K562 (cell line): ENCODE results near the gene GABRB2. TPM values are rescaled to one million over a fixed set of nuclear protein-coding genes. Genes with fewer than 3 reads are reported as not detected.

Experiments
- ATAC-seq: fragments of 200-7000 bp; cut with Tn5 transposase; 3 replicates; pipeline ENCODE4 v1.9.1; 2020; ENCODE audit warnings: moderate library complexity
- BruUV-seq: library from RNA; stranded (reverse); fragments of 400-500 nt; replicated peaks from 2 replicates; lab custom pipeline; 2021; lab: Mats Ljungman, UMichigan
- CTCF ChIA-PET: fragments of 300-600 bp; formaldehyde crosslinking; extraction: SDS; loops from one replicate; lab custom pipeline; 2021; ENCODE audit warnings: low intra/inter-chr PET ratio; lab: Yijun Ruan, JAX
- POLR2A ChIA-PET: fragments of 300-600, 350-650 bp; sonication (Branson Sonifier 250); formaldehyde crosslinking; extraction: SDS; loops from one replicate; lab custom pipeline; 2021; ENCODE audit warnings: antibody characterized with exemption, inconsistent platforms; lab: Yijun Ruan, JAX
- DNase-seq, 4 experiments: peaks; one replicate each; pipeline versions ENCODE4 v3.0.0 to v3.0.0-alpha.2; 2011 to 2018; ENCODE audit warnings: low spot score in 3 of 4, mixed read lengths in 3 of 4; ENCODE audit errors: extremely low read depth in 1 of 4
- FAIRE-seq: peaks from 2 replicates; lab custom pipeline; 2011; peaks lifted over from hg19 to GRCh38; lab: Jason Lieb, UNC
- H2AFZ ChIP-seq: 2 replicates; pipeline ENCODE4 v1.6.0; 2011; ENCODE audit warnings: low read depth, low read length, control low read depth, inconsistent platforms
- H3K27ac ChIP-seq: fragments of 200-600 bp; 3 replicates; pipeline ENCODE4 v1.8.0; 2011; ENCODE audit warnings: low read depth, mild to moderate bottlenecking, control low read depth, inconsistent platforms, low read length, moderate library complexity, mixed read lengths; ENCODE audit errors: extremely low read depth
- H3K27me3 ChIP-seq, 2 experiments: fragments of 300-600 bp in 1 of 2; 2 replicates in 1 of 2; 3 replicates in 1 of 2; pipeline versions ENCODE4 v1.6.0 to v1.8.0; 2011; ENCODE audit warnings: inconsistent platforms in 2 of 2, low read length in 2 of 2, mild to moderate bottlenecking in 1 of 2, mixed read lengths in 1 of 2, moderate library complexity in 1 of 2; ENCODE audit not compliant: control insufficient read depth in 2 of 2, insufficient read depth in 2 of 2
- H3K36me3 ChIP-seq: fragments of 300-600 bp; 3 replicates; pipeline ENCODE4 v1.8.0; 2011; ENCODE audit warnings: mild to moderate bottlenecking, low read length, inconsistent platforms; ENCODE audit not compliant: control insufficient read depth, insufficient read depth
- H3K4me1 ChIP-seq, 2 experiments: fragments of 200-600 bp in 1 of 2; replicated peaks in 1 of 2; 2 replicates in 1 of 2; 3 replicates in 1 of 2; pipeline versions ENCODE4 v1.5.1 to v1.8.0; 2011; ENCODE audit warnings: inconsistent platforms in 2 of 2, low read length in 2 of 2, mild to moderate bottlenecking in 1 of 2, mixed read lengths in 1 of 2, moderate library complexity in 1 of 2; ENCODE audit not compliant: control insufficient read depth in 2 of 2, insufficient read depth in 2 of 2
- H3K4me2 ChIP-seq: 2 replicates; pipeline ENCODE4 v1.6.1; 2011; ENCODE audit warnings: low read length, control low read depth, inconsistent platforms, mixed read lengths; ENCODE audit not compliant: insufficient read depth
- H3K4me3 ChIP-seq: fragments of 200-600 bp; sonication (generic), shearing (Covaris generic); 2 replicates; pipeline ENCODE4 v1.5.1; 2016; ENCODE audit warnings: control low read depth, inconsistent platforms
- H3K79me2 ChIP-seq: fragments of 200-600 bp; 3 replicates; pipeline ENCODE4 v1.8.0; 2011; ENCODE audit warnings: low read length, inconsistent platforms; ENCODE audit not compliant: control insufficient read depth, insufficient read depth
- H3K9ac ChIP-seq, 2 experiments: 2 replicates each; pipeline versions ENCODE4 v1.6.0 to v1.6.1; 2011; ENCODE audit warnings: low read depth in 2 of 2, low read length in 2 of 2, control low read depth in 1 of 2, inconsistent platforms in 1 of 2, mild to moderate bottlenecking in 1 of 2, mixed read lengths in 1 of 2; ENCODE audit not compliant: insufficient read depth in 1 of 2
- H3K9me1 ChIP-seq: one replicate; pipeline ENCODE4 v1.6.0; 2011; ENCODE audit warnings: inconsistent platforms, mild to moderate bottlenecking, low read length, moderate library complexity; ENCODE audit not compliant: control insufficient read depth, insufficient read depth
- H3K9me3 ChIP-seq: replicated peaks from 2 replicates; pipeline ENCODE4 v1.5.1; 2011; ENCODE audit warnings: low read depth, low read length, inconsistent platforms; ENCODE audit not compliant: control insufficient read depth, insufficient read depth
- H4K20me1 ChIP-seq: replicated peaks from 2 replicates; pipeline ENCODE4 v1.6.1; 2011; ENCODE audit warnings: low read length, inconsistent platforms, mixed read lengths; ENCODE audit not compliant: control insufficient read depth, insufficient read depth
- ASH1L ChIP-seq: fragments of 450-650 bp; IDR thresholded peaks from 2 replicates; pipeline ENCODE4 v1.6.1; 2018; ENCODE audit warnings: borderline replicate concordance, mild to moderate bottlenecking, low read depth; ENCODE audit not compliant: partially characterized antibody
- BRCA1 ChIP-seq, 2 experiments: fragments of 450-650 bp in 1 of 2; sonication (generic) in 1 of 2; formaldehyde crosslinking in 1 of 2; IDR thresholded peaks; 2 replicates each; pipeline versions ENCODE4 v1.5.0 to v1.6.1; 2017 to 2020; ENCODE audit warnings: mild to moderate bottlenecking in 1 of 2, missing genetic modification reagents in 1 of 2
- BRD4 ChIP-seq: fragments of 200-600 bp; sonication (generic); IDR thresholded peaks from 2 replicates; pipeline ENCODE4 v1.6.1; 2017; ENCODE audit warnings: inconsistent platforms
- GATAD2B ChIP-seq: fragments of 450-650 bp; IDR thresholded peaks from 2 replicates; pipeline ENCODE4 v1.6.1; 2017; ENCODE audit warnings: mild to moderate bottlenecking, borderline replicate concordance
- ILF3 ChIP-seq: fragments of 450-650 bp; IDR thresholded peaks from 2 replicates; pipeline ENCODE4 v1.6.1; 2018; ENCODE audit warnings: antibody characterized with exemption, mild to moderate bottlenecking, moderate library complexity, borderline replicate concordance
- THRAP3 ChIP-seq: fragments of 450-650 bp; IDR thresholded peaks from 2 replicates; pipeline ENCODE4 v1.6.1; 2016; ENCODE audit warnings: mild to moderate bottlenecking, inconsistent platforms, borderline replicate concordance
- WGBS: fragments of 100-300 bp; shearing (Covaris generic); methylation state at CpG from one replicate; pipeline ENCODE4 v1.1.6; 2016; ENCODE audit warnings: low coverage, mixed read lengths; ENCODE audit not compliant: insufficient coverage; ENCODE audit errors: missing lambda C conversion rate; 5-methylcytosine and 5-hydroxymethylcytosine counted together
- in situ Hi-C: fragments of 300-500 bp; cut with MboI; formaldehyde crosslinking; loops from 4 replicates; pipeline ENCODE4 v1.15.0; 2018; ENCODE audit warnings: inconsistent platforms, mixed read lengths
- intact Hi-C: fragments of 100-400 bp; cut with micrococcal nuclease; formaldehyde crosslinking; loops from 2 replicates; pipeline ENCODE4 v1.14.2; 2022
- polyA plus RNA-seq, 8 experiments: library from polyadenylated mRNA; depleted of rRNA in 4 of 8; stranded (reverse) in 5 of 8; unstranded in 3 of 8; fragments of >200 nt; fragmentation: Nextera tagmentation in 2 of 8; fragmentation: Illumina TruSeq in 1 of 8; extraction: Ambion mirVana in 2 of 8; extraction: Trizol in 1 of 8; gene quantifications; 2 replicates each; pipeline versions ENCODE4 v1.2.1 to v1.2.3, GENCODE V29; 2011 to 2014; ENCODE audit warnings: inconsistent platforms in 1 of 8, missing spikeins in 1 of 8
- total RNA-seq, 7 experiments: library from RNA; depleted of rRNA in 6 of 7; stranded (reverse); fragments of >200 nt in 6 of 7; fragmentation: Illumina TruSeq in 2 of 7; extraction: Trizol in 2 of 7; gene quantifications; 2 replicates each; pipeline versions ENCODE4 v1.2.1 to v1.2.3, GENCODE V29; 2011 to 2021; ENCODE audit warnings: low replicate concordance in 1 of 7
- TF ChIP-seq, protein P1 (sequence below), 2 experiments: IDR thresholded peaks; 2 replicates each; pipeline ENCODE4 v1.6.1; 2012; ENCODE audit warnings: improper control_type of control experiment in 2 of 2, low read depth in 2 of 2, low read length in 2 of 2, borderline replicate concordance in 1 of 2
- TF ChIP-seq, protein P2 (sequence below): fragments of 450-650 bp; IDR thresholded peaks from 2 replicates; pipeline ENCODE4 v1.6.1; 2018; ENCODE audit not compliant: partially characterized antibody
- TF ChIP-seq, protein P3 (sequence below): fragments of 250-450 bp; sonication (Bioruptor Pico); IDR thresholded peaks from 2 replicates; pipeline ENCODE4 v1.6.1; 2021; ENCODE audit warnings: mild to moderate bottlenecking
- TF ChIP-seq, protein P4 (sequence below): sonication (generic); formaldehyde crosslinking; IDR thresholded peaks from 2 replicates; pipeline ENCODE4 v1.9.0; 2022; ENCODE audit warnings: mild to moderate bottlenecking, missing genetic modification reagents

Gene GABRB2
- total and polyA plus RNA-seq, 9 of the 15 experiments (the other 6 are each of a cell fraction or from before 2014, with no cell fraction given) = not detected

DNA sequence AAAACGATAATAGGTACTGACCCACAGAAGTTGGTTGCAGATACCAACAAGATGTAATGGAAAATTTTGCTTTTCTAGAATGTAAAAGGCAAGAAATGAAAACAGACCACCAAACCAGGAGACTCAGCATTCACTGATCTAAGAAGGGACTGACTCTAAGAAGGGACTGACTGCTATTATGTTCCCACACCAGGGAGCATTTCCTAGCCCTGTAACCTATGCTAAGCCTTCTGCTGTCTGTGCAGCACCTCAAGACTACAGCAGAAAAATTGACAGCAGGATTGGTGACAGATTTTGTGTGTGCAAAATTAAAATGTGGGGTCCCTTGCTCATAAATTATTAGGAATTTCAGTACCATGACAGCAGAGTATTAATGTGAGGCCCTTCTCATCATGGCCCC lies 154.8 kb downstream of the GABRB2 start (continued):
- TF ChIP-seq, protein P1, sequence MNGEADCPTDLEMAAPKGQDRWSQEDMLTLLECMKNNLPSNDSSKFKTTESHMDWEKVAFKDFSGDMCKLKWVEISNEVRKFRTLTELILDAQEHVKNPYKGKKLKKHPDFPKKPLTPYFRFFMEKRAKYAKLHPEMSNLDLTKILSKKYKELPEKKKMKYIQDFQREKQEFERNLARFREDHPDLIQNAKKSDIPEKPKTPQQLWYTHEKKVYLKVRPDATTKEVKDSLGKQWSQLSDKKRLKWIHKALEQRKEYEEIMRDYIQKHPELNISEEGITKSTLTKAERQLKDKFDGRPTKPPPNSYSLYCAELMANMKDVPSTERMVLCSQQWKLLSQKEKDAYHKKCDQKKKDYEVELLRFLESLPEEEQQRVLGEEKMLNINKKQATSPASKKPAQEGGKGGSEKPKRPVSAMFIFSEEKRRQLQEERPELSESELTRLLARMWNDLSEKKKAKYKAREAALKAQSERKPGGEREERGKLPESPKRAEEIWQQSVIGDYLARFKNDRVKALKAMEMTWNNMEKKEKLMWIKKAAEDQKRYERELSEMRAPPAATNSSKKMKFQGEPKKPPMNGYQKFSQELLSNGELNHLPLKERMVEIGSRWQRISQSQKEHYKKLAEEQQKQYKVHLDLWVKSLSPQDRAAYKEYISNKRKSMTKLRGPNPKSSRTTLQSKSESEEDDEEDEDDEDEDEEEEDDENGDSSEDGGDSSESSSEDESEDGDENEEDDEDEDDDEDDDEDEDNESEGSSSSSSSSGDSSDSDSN (IDR thresholded peaks at IDR 0.05; ENCODE audit: borderline replicate concordance in 1 of 2, low read depth in 2 of 2, low read length in 2 of 2) = no peak
- TF ChIP-seq, all 486 proteins: peak for 0

DNA sequence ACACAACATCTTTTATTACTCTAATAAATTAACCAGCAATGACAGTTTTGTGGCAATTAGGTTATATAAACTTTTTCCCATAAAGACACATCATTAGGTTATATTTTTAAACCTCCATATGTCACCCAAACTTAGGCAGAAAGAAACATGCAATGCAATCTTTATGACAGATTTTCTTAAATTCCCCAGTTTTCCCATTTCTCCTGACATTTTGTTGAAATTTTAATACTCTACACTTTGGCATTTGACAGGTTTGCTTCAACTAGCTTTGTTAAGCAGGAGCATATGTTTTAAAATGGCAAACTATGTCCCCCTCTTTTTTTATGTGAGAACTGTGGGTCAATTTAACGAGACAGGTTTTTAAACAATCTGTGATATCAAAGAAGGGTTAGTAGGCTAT lies 155.5 kb downstream of the GABRB2 start:
- in situ Hi-C loops (no loop called here), intact Hi-C loops (no loop called here)
- ChIA-PET POLR2A (no interaction called here), CTCF (no interaction called here)
- H3K4me1 ChIP-seq = no peaks in the 10 kb centered on the region
- H3K4me2 ChIP-seq = no peak overlapping the region
- no peaks in the 10 kb centered on the region for H3K36me3 ChIP-seq
- 0% methylated on average over 1 of the region's 1 CpG for WGBS
- no peaks in the 10 kb centered on the region for H3K79me2 ChIP-seq
- no peak overlapping the region for H3K27ac ChIP-seq
- no peak overlapping the region for H2AFZ ChIP-seq
- TF ChIP-seq THRAP3 = no peak
- TF ChIP-seq GATAD2B = no peak
- no peak for TF ChIP-seq ILF3
- TF ChIP-seq BRD4 = no peak
- TF ChIP-seq BRCA1 (IDR thresholded peaks at IDR 0.05) = no peak
- TF ChIP-seq BRCA1 (CRISPR knock-in tag; IDR thresholded peaks at IDR 0.05) = no peak
- TF ChIP-seq, protein P2, sequence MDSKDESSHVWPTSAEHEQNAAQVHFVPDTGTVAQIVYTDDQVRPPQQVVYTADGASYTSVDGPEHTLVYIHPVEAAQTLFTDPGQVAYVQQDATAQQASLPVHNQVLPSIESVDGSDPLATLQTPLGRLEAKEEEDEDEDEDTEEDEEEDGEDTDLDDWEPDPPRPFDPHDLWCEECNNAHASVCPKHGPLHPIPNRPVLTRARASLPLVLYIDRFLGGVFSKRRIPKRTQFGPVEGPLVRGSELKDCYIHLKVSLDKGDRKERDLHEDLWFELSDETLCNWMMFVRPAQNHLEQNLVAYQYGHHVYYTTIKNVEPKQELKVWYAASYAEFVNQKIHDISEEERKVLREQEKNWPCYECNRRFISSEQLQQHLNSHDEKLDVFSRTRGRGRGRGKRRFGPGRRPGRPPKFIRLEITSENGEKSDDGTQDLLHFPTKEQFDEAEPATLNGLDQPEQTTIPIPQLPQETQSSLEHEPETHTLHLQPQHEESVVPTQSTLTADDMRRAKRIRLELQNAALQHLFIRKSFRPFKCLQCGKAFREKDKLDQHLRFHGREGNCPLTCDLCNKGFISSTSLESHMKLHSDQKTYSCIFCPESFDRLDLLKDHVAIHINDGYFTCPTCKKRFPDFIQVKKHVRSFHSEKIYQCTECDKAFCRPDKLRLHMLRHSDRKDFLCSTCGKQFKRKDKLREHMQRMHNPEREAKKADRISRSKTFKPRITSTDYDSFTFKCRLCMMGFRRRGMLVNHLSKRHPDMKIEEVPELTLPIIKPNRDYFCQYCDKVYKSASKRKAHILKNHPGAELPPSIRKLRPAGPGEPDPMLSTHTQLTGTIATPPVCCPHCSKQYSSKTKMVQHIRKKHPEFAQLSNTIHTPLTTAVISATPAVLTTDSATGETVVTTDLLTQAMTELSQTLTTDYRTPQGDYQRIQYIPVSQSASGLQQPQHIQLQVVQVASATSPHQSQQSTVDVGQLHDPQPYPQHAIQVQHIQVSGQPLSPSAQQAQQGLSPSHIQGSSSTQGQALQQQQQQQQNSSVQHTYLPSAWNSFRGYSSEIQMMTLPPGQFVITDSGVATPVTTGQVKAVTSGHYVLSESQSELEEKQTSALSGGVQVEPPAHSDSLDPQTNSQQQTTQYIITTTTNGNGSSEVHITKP = no peak
- TF ChIP-seq ASH1L = no peak
- TF ChIP-seq, protein P3, sequence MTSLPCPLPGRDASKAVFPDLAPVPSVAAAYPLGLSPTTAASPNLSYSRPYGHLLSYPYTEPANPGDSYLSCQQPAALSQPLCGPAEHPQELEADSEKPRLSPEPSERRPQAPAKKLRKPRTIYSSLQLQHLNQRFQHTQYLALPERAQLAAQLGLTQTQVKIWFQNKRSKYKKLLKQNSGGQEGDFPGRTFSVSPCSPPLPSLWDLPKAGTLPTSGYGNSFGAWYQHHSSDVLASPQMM (CRISPR knock-in tag) = no peak
- TF ChIP-seq, protein P4, sequence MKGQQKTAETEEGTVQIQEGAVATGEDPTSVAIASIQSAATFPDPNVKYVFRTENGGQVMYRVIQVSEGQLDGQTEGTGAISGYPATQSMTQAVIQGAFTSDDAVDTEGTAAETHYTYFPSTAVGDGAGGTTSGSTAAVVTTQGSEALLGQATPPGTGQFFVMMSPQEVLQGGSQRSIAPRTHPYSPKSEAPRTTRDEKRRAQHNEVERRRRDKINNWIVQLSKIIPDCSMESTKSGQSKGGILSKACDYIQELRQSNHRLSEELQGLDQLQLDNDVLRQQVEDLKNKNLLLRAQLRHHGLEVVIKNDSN (CRISPR knock-in tag) = no peak
- no peak for DNase-seq
- no peaks in the 10 kb centered on the region for H4K20me1 ChIP-seq
- H3K27me3 ChIP-seq = no peaks in the 10 kb centered on the region
- no peak overlapping the region for H3K9ac ChIP-seq
- no TSS peak for BruUV-seq
- H3K9me3 ChIP-seq = 0 out of 2 replicates have a peak, but pooled peaks cover 1% of the 10 kb centered on the region
- no peak for ATAC-seq
- no peak for FAIRE-seq
- H3K4me3 ChIP-seq = no peak overlapping the region
- no peaks in the 10 kb centered on the region for H3K9me1 ChIP-seq
